ENCODE measurements around the gene CIB4. TPM values are rescaled to one million over a fixed set of nuclear protein-coding genes. Genes with fewer than 3 reads are reported as not detected.
A peak's percentile ranks its signal among the peaks of the same experiment; 100 is the strongest.

The CIB4 gene
- polyA plus RNA-seq (2013, experiment 1 of 2): 0.08 TPM
- not detected for polyA plus RNA-seq (2013, experiment 2 of 2)

DNA sequence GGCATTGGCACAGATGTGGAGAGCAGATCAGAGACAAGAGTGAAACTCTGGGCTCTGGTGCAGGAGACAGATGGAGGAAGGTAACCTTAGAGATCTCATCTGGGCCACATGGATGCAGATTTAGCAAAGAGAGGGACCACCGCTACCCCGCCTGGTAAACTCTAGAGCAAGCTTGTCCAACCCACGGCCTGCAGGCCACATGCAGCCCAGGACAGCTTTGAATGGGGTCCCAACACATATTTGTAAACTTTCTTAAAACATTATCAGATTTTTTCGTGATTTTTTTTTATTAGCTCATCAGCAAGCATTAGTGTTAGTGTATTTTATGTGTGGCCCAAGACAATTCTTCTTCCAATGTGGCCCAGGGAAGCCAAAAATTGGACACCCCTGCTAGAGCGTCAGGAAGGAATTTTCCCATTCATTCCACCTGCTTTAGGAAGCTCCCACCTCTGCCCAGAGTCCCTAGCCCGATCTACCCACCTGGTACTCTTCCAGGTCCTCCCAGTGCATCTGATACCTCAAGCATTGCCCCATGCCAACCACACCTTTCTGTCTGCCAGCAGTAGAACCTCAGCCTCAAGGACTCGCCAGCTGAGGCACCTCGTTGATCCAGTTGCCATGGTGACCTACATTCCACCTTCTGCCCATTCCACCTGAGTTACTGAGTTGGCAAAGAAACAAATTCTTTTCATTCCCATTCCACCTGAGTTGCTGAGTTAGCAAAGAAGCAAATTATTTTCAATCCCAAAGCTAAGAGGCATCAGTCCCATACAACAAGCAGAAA, at the start of gene CIB4:
Gene CIB4 (minus strand): TSS at position 586 of the 784 bp plus-strand sequence. CDS start 52 bp downstream, at position 534.
- no peak within 1 kb of the TSS for H3K27ac ChIP-seq (ENCODE audit: low read length, poor library complexity, severe bottlenecking)
- peak within 1 kb of the TSS; percentile 49 for H2BK120ac ChIP-seq (ENCODE audit: low read depth, low read length)
- H2BK12ac ChIP-seq (ENCODE audit: low read length in 2 of 2): peak within 1 kb of the TSS; percentile 72
- H3K4me3 ChIP-seq (ENCODE audit: insufficient read depth in 1 of 2, low read depth in 1 of 2, low read length in 2 of 2): no peak within 1 kb of the TSS
- no peaks in the 10 kb centered on the region for H3K9me3 ChIP-seq (ENCODE audit: control insufficient read depth, low read length)
- peak within 1 kb of the TSS; percentile 55 to 74 for H3K18ac ChIP-seq (ENCODE audit: low read depth in 1 of 2, low read length in 2 of 2)
- H4K91ac ChIP-seq (ENCODE audit: low read length): no peak within 1 kb of the TSS
- no peaks in the 10 kb centered on the region for H3K36me3 ChIP-seq (ENCODE audit: control insufficient read depth in 1 of 2, insufficient read depth in 2 of 2, low read depth in 1 of 2, low read length in 2 of 2)
- peaks cover 4% of the 10 kb centered on the region for H3K4me1 ChIP-seq (ENCODE audit: control insufficient read depth, insufficient read depth, low read depth, low read length)
- no peak within 1 kb of the TSS for H2AK5ac ChIP-seq (ENCODE audit: low read length, severe bottlenecking)
- no peak within 1 kb of the TSS for H3K4me2 ChIP-seq (ENCODE audit: low read length, poor library complexity, severe bottlenecking)
- H2BK15ac ChIP-seq (ENCODE audit: low read depth, poor library complexity, severe bottlenecking): peak within 1 kb of the TSS; percentile 6
- H3K27me3 ChIP-seq (ENCODE audit: control insufficient read depth in 1 of 2, insufficient read depth in 1 of 2, low read length in 2 of 2): peaks cover 61 to 66% of the 10 kb centered on the region in 2 experiments
- no peak within 1 kb of the TSS for H3K23ac ChIP-seq (ENCODE audit: low read length in 2 of 2)
- peak within 1 kb of the TSS; percentile 39 for H4K8ac ChIP-seq (ENCODE audit: low read length)
- no peak within 1 kb of the TSS for H3K9ac ChIP-seq (ENCODE audit: low read length)
- DNase-seq: no peak
- H2AFZ ChIP-seq (ENCODE audit: low read depth, low read length): no peak within 1 kb of the TSS
- H2BK5ac ChIP-seq (ENCODE audit: low read depth, low read length, poor library complexity, severe bottlenecking): no peak within 1 kb of the TSS
- WGBS: 95% methylated on average over 7 of the region's 8 CpGs
- H3K4ac ChIP-seq (ENCODE audit: low read depth in 1 of 2, low read length in 2 of 2): no peak within 1 kb of the TSS
- H3K14ac ChIP-seq (ENCODE audit: low read length in 2 of 2): no peak within 1 kb of the TSS
- H3K79me1 ChIP-seq (replicated peaks; ENCODE audit: low read length, poor library complexity, severe bottlenecking): no peaks in the 10 kb centered on the region

- Histone ChIP-seq H2AK5ac (ENCODE audit: low read length, severe bottlenecking) (no peak overlapping the region), H3K4me1 (ENCODE audit: control insufficient read depth, insufficient read depth, low read depth, low read length) (peaks cover 1% of the 10 kb centered on the region), H3K27me3 (ENCODE audit: control insufficient read depth in 1 of 2, insufficient read depth in 1 of 2, low read length in 2 of 2) (peaks cover 87 to 88% of the 10 kb centered on the region in 2 experiments), H3K18ac (ENCODE audit: low read depth in 1 of 2, low read length in 2 of 2) (no peak overlapping the region), H2BK15ac (ENCODE audit: low read depth, poor library complexity, severe bottlenecking) (no peak overlapping the region), H3K9me3 (ENCODE audit: control insufficient read depth, low read length) (no peaks in the 10 kb centered on the region), H3K23ac (ENCODE audit: low read length in 2 of 2) (no peak overlapping the region), H2AFZ (ENCODE audit: low read depth, low read length) (no peak overlapping the region), H2BK5ac (ENCODE audit: low read depth, low read length, poor library complexity, severe bottlenecking) (no peak overlapping the region), H3K27ac (ENCODE audit: low read length, poor library complexity, severe bottlenecking) (no peak overlapping the region), H3K9ac (ENCODE audit: low read length) (no peak overlapping the region), H3K4me2 (ENCODE audit: low read length, poor library complexity, severe bottlenecking) (no peak overlapping the region), H3K4ac (ENCODE audit: low read depth in 1 of 2, low read length in 2 of 2) (no peak overlapping the region), H2BK12ac (ENCODE audit: low read length in 2 of 2) (no peak overlapping the region), H3K14ac (ENCODE audit: low read length in 2 of 2) (no peak overlapping the region), H2BK120ac (ENCODE audit: low read depth, low read length) (no peak overlapping the region), H3K36me3 (ENCODE audit: control insufficient read depth in 1 of 2, insufficient read depth in 2 of 2, low read depth in 1 of 2, low read length in 2 of 2) (no peaks in the 10 kb centered on the region), H3K79me1 (replicated peaks; ENCODE audit: low read length, poor library complexity, severe bottlenecking) (no peaks in the 10 kb centered on the region), H4K91ac (ENCODE audit: low read length) (no peak overlapping the region), H3K4me3 (ENCODE audit: insufficient read depth in 1 of 2, low read depth in 1 of 2, low read length in 2 of 2) (no peak overlapping the region), H4K8ac (ENCODE audit: low read length) (no peak overlapping the region)
- DNase-seq: no peak
- WGBS: 48% methylated on average over 5 of the region's 5 CpGs
Measured at GRCh38 chr2:26687801-26688200, 46.6 kb upstream of the CIB4 start.

DNA sequence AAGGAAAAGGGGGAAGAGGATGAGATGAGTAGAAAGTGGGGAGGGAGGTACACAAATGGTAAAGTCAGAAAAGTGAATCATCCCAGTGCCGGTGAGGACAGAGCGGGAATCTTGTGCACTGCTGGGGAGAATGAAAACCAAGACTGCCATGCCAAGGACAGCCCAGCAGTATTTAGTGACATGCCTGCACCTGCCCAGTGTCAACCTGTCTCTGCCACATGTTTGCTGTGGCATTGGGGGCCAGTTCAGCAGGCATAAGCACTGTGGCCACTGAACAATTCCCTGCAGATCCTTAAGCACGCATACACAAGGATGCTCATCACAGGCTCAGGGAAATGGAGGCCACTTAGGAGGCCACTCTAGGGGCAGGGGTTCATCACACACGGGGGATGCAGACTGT, 46.2 kb upstream of the CIB4 start:
- Histone ChIP-seq H3K27me3 (ENCODE audit: control insufficient read depth in 1 of 2, insufficient read depth in 1 of 2, low read length in 2 of 2) (peaks cover 92 to 93% of the 10 kb centered on the region in 2 experiments), H3K27ac (ENCODE audit: low read length, poor library complexity, severe bottlenecking) (no peak overlapping the region), H3K23ac (ENCODE audit: low read length in 2 of 2) (no peak overlapping the region), H3K36me3 (ENCODE audit: control insufficient read depth in 1 of 2, insufficient read depth in 2 of 2, low read depth in 1 of 2, low read length in 2 of 2) (no peaks in the 10 kb centered on the region), H3K9me3 (ENCODE audit: control insufficient read depth, low read length) (no peaks in the 10 kb centered on the region), H3K4ac (ENCODE audit: low read depth in 1 of 2, low read length in 2 of 2) (no peak overlapping the region), H4K8ac (ENCODE audit: low read length) (no peak overlapping the region), H4K91ac (ENCODE audit: low read length) (no peak overlapping the region), H3K4me1 (ENCODE audit: control insufficient read depth, insufficient read depth, low read depth, low read length) (no peaks in the 10 kb centered on the region), H3K79me1 (replicated peaks; ENCODE audit: low read length, poor library complexity, severe bottlenecking) (no peaks in the 10 kb centered on the region), H2AFZ (ENCODE audit: low read depth, low read length) (no peak overlapping the region), H2BK15ac (ENCODE audit: low read depth, poor library complexity, severe bottlenecking) (no peak overlapping the region), H2BK120ac (ENCODE audit: low read depth, low read length) (no peak overlapping the region), H2BK12ac (ENCODE audit: low read length in 2 of 2) (no peak overlapping the region), H3K4me3 (ENCODE audit: insufficient read depth in 1 of 2, low read depth in 1 of 2, low read length in 2 of 2) (no peak overlapping the region), H3K18ac (ENCODE audit: low read depth in 1 of 2, low read length in 2 of 2) (no peak overlapping the region), H3K9ac (ENCODE audit: low read length) (no peak overlapping the region), H3K4me2 (ENCODE audit: low read length, poor library complexity, severe bottlenecking) (no peak overlapping the region), H2BK5ac (ENCODE audit: low read depth, low read length, poor library complexity, severe bottlenecking) (no peak overlapping the region), H2AK5ac (ENCODE audit: low read length, severe bottlenecking) (no peak overlapping the region), H3K14ac (ENCODE audit: low read length in 2 of 2) (no peak overlapping the region)
- no peak for DNase-seq
- WGBS: 79% methylated on average over 4 of the region's 4 CpGs

- H3K9ac ChIP-seq (ENCODE audit: low read length): no peak overlapping the region
- peaks cover 91 to 96% of the 10 kb centered on the region in 2 experiments for H3K27me3 ChIP-seq (ENCODE audit: control insufficient read depth in 1 of 2, insufficient read depth in 1 of 2, low read length in 2 of 2)
- H3K79me1 ChIP-seq (replicated peaks; ENCODE audit: low read length, poor library complexity, severe bottlenecking): no peaks in the 10 kb centered on the region
- no peak overlapping the region for H3K14ac ChIP-seq (ENCODE audit: low read length in 2 of 2)
- H3K4ac ChIP-seq (ENCODE audit: low read depth in 1 of 2, low read length in 2 of 2): no peak overlapping the region
- no peak overlapping the region for H3K27ac ChIP-seq (ENCODE audit: low read length, poor library complexity, severe bottlenecking)
- H2AK5ac ChIP-seq (ENCODE audit: low read length, severe bottlenecking): no peak overlapping the region
- H3K4me3 ChIP-seq (ENCODE audit: insufficient read depth in 1 of 2, low read depth in 1 of 2, low read length in 2 of 2): no peak overlapping the region
- no peak overlapping the region for H2BK5ac ChIP-seq (ENCODE audit: low read depth, low read length, poor library complexity, severe bottlenecking)
- no peak overlapping the region for H2BK12ac ChIP-seq (ENCODE audit: low read length in 2 of 2)
- no peaks in the 10 kb centered on the region for H3K9me3 ChIP-seq (ENCODE audit: control insufficient read depth, low read length)
- no peaks in the 10 kb centered on the region for H3K36me3 ChIP-seq (ENCODE audit: control insufficient read depth in 1 of 2, insufficient read depth in 2 of 2, low read depth in 1 of 2, low read length in 2 of 2)
- H2AFZ ChIP-seq (ENCODE audit: low read depth, low read length): no peak overlapping the region
- no peak overlapping the region for H4K8ac ChIP-seq (ENCODE audit: low read length)
- DNase-seq: peak; percentile 47
- H3K4me2 ChIP-seq (ENCODE audit: low read length, poor library complexity, severe bottlenecking): no peak overlapping the region
- no peak overlapping the region for H3K23ac ChIP-seq (ENCODE audit: low read length in 2 of 2)
- WGBS: 21% methylated on average over 16 of the region's 16 CpGs
- no peak overlapping the region for H2BK120ac ChIP-seq (ENCODE audit: low read depth, low read length)
- H2BK15ac ChIP-seq (ENCODE audit: low read depth, poor library complexity, severe bottlenecking): no peak overlapping the region
- H4K91ac ChIP-seq (ENCODE audit: low read length): no peak overlapping the region
- H3K18ac ChIP-seq (ENCODE audit: low read depth in 1 of 2, low read length in 2 of 2): no peak overlapping the region
- no peaks in the 10 kb centered on the region for H3K4me1 ChIP-seq (ENCODE audit: control insufficient read depth, insufficient read depth, low read depth, low read length)
Measured at GRCh38 chr2:26685989-26686839, 45.0 kb upstream of the CIB4 start.
